ENCODE measurements around the gene SPACA1. TPM values are rescaled to one million over a fixed set of nuclear protein-coding genes. Genes with fewer than 3 reads are reported as not detected.
"Not testable (repeated sequence)": the region's sequence is repeated elsewhere in the genome, so short reads cannot be mapped to it uniquely, and the experiment has no call there.

Gene SPACA1, protein sequence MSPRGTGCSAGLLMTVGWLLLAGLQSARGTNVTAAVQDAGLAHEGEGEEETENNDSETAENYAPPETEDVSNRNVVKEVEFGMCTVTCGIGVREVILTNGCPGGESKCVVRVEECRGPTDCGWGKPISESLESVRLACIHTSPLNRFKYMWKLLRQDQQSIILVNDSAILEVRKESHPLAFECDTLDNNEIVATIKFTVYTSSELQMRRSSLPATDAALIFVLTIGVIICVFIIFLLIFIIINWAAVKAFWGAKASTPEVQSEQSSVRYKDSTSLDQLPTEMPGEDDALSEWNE
- polyA plus RNA-seq (2011; rRNA removed) (not detected in 2 replicates), polyA plus RNA-seq (2017; fragmentation: RNase III; extraction: RNeasy Plus Mini Kit Qiagen cat#74134 plus additional on column Dnase treatment) (not detected in 3 replicates), polyA minus RNA-seq (2011; rRNA and poly(A)+ RNA removed) (not detected in 2 replicates)
- not detected in 2 replicates for polyA plus RNA-seq (2012; cell fraction: cytosol; rRNA removed)
- not detected in 2 replicates for polyA plus RNA-seq (2012; cell fraction: nucleus; rRNA removed)

DNA sequence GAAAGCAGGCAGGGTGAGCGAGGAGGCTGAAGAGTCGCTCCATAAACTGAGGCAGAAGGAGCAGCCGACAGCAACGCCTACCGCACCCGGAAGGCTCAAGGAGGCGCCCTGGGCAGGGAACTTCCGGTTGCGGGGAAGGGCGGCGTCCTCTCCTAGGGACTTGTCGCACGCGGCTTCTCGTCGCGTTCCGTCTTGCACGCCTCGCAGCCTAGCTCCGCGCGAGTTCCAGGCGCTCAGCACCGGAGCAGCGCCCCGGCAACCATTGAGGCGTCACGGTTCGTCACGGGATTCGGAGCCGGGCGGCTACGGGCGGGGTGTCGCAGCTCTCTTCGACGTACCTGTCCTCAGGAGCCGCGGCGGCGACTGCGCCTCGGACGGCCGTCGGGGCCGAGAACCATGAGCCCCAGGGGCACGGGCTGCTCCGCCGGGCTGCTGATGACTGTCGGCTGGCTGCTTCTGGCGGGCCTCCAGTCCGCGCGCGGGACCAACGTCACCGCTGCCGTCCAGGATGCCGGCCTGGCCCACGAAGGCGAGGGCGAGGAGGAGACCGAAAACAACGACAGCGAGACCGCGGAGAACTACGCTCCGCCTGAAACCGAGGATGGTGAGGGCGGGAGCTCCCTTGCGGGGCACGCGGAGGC is at the start of gene SPACA1:
SPACA1 (plus strand) TSS at position 332 of the 641 bp plus-strand sequence; CDS start at position 397, 65 bp downstream.
- ATAC-seq (no peak), DNase-seq (ENCODE audit: low read depth in 1 of 2, low spot score in 1 of 2) (no peak), FAIRE-seq (no peak)
- H3K4me3 ChIP-seq, result no peak within 1 kb of the TSS
- no peak for TF ChIP-seq TP53 (CRISPR knock-in tag; IDR thresholded peaks at IDR 0.05)
- no peak for TF ChIP-seq JUN (IDR thresholded peaks at IDR 0.05)
- TF ChIP-seq, protein P1, sequence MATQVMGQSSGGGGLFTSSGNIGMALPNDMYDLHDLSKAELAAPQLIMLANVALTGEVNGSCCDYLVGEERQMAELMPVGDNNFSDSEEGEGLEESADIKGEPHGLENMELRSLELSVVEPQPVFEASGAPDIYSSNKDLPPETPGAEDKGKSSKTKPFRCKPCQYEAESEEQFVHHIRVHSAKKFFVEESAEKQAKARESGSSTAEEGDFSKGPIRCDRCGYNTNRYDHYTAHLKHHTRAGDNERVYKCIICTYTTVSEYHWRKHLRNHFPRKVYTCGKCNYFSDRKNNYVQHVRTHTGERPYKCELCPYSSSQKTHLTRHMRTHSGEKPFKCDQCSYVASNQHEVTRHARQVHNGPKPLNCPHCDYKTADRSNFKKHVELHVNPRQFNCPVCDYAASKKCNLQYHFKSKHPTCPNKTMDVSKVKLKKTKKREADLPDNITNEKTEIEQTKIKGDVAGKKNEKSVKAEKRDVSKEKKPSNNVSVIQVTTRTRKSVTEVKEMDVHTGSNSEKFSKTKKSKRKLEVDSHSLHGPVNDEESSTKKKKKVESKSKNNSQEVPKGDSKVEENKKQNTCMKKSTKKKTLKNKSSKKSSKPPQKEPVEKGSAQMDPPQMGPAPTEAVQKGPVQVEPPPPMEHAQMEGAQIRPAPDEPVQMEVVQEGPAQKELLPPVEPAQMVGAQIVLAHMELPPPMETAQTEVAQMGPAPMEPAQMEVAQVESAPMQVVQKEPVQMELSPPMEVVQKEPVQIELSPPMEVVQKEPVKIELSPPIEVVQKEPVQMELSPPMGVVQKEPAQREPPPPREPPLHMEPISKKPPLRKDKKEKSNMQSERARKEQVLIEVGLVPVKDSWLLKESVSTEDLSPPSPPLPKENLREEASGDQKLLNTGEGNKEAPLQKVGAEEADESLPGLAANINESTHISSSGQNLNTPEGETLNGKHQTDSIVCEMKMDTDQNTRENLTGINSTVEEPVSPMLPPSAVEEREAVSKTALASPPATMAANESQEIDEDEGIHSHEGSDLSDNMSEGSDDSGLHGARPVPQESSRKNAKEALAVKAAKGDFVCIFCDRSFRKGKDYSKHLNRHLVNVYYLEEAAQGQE (IDR thresholded peaks at IDR 0.05), result no peak
- no peak for TF ChIP-seq POLR2A (IDR thresholded peaks at IDR 0.05; ENCODE audit: low read length)
- TF ChIP-seq, protein P2, sequence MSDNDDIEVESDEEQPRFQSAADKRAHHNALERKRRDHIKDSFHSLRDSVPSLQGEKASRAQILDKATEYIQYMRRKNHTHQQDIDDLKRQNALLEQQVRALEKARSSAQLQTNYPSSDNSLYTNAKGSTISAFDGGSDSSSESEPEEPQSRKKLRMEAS (IDR thresholded peaks at IDR 0.05), result no peak
- no peak for TF ChIP-seq ESRRA (IDR thresholded peaks at IDR 0.05; ENCODE audit: borderline replicate concordance, low read length)
- TF ChIP-seq, protein P3, sequence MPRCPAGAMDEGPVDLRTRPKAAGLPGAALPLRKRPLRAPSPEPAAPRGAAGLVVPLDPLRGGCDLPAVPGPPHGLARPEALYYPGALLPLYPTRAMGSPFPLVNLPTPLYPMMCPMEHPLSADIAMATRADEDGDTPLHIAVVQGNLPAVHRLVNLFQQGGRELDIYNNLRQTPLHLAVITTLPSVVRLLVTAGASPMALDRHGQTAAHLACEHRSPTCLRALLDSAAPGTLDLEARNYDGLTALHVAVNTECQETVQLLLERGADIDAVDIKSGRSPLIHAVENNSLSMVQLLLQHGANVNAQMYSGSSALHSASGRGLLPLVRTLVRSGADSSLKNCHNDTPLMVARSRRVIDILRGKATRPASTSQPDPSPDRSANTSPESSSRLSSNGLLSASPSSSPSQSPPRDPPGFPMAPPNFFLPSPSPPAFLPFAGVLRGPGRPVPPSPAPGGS (IDR thresholded peaks at IDR 0.05), result no peak
- no peak for TF ChIP-seq MAFK (IDR thresholded peaks at IDR 0.05; ENCODE audit: partially characterized antibody)
- no peaks in the 10 kb centered on the region for H3K4me1 ChIP-seq
- H3K4me2 ChIP-seq, result no peak within 1 kb of the TSS
- H3K9me3 ChIP-seq, result no peaks in the 10 kb centered on the region
- ChIA-PET CTCF (no interaction called here), POLR2A (no interaction called here)
- 82% methylated on average over 24 of the region's 77 CpGs for WGBS (ENCODE audit: missing lambda C conversion rate)
- H3K27ac ChIP-seq, result no peak within 1 kb of the TSS

DNA sequence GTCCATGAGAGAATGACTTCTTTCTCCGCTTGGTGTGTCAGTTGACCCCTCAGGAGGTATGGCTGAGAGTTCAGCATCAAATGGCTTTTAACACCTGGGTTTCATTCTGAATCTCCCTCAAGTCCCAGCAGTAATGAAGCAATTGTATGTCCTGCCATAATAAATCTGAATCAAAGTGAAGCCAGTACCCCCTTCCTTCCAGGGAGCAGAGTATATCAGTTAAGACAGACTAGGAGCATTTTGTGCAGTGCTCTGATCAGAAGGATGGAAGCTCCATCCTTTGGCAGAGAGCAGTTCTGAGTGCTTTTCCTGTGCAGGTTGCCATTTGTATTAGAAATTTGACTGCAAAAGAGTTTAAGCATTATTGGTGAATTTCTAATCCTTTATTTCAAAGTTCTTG is 46.9 kb upstream of the SPACA1 start:
- FAIRE-seq (no peak), DNase-seq (ENCODE audit: low read depth in 1 of 2, low spot score in 1 of 2) (no peak), ATAC-seq (no peak)
- Histone ChIP-seq H3K4me2 (no peak overlapping the region), H3K4me3 (no peak overlapping the region), H3K9me3 (no peaks in the 10 kb centered on the region), H3K27ac (no peak overlapping the region), H3K4me1 (no peaks in the 10 kb centered on the region)
- WGBS (ENCODE audit: missing lambda C conversion rate), result 33% methylated on average over 1 of the region's 1 CpG
- CTCF ChIA-PET, result interaction anchor here (1.4 kb wide), 1 partner anchor 21 kb away, joined by 3 read pairs; no protein-coding TSS in a partner anchor
- POLR2A ChIA-PET, result no interaction called here
- no peak for TF ChIP-seq ZNF302 (CRISPR knock-in tag; IDR thresholded peaks at IDR 0.05)
- no peak for TF ChIP-seq RFX5 (IDR thresholded peaks at IDR 0.05)
- no peak for TF ChIP-seq PHF8 (IDR thresholded peaks at IDR 0.05; ENCODE audit: borderline replicate concordance, low read depth)
- TF ChIP-seq EHMT2 (IDR thresholded peaks at IDR 0.05; ENCODE audit: low read depth), result no peak
- TF ChIP-seq CBX8 (IDR thresholded peaks at IDR 0.05), result no peak
- no peak for TF ChIP-seq HOXB13 (CRISPR knock-in tag; IDR thresholded peaks at IDR 0.05; ENCODE audit: low read depth)
- TF ChIP-seq KDM1A (IDR thresholded peaks at IDR 0.05; ENCODE audit: low read depth), result no peak
- TF ChIP-seq TFCP2L1 (CRISPR knock-in tag; IDR thresholded peaks at IDR 0.05), result no peak
- TF ChIP-seq CEBPB (IDR thresholded peaks at IDR 0.05), result no peak

DNA sequence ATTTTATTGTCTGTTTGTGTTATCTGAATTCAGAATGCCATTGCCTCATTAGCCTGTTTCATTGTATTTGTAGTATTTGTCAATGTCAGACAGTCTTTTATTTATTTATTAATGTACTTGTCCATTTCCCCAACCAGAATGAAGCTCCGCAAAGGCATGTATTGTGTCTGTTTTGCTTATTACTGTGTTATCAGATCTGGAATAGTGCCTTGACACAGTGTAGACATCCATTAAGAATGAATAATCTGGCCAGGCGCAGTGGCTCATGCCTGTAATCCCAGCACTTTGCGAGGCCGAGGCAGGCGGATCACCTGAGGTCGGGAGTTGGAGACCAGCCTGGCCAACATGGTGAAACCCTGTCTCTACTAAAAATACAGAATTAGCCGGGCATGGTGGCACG is 46.4 kb upstream of the SPACA1 start:
- H3K4me2 ChIP-seq; H3K4me3 ChIP-seq; DNase-seq (ENCODE audit: low read depth in 1 of 2, low spot score in 1 of 2); POLR2A ChIA-PET; FAIRE-seq; H3K27ac ChIP-seq; H3K9me3 ChIP-seq; H3K4me1 ChIP-seq; ATAC-seq: not testable (repeated sequence)
- WGBS (ENCODE audit: missing lambda C conversion rate), result 87% methylated on average over 7 of the region's 8 CpGs
- CTCF ChIA-PET, result interaction anchor here (1.4 kb wide), 1 partner anchor 22 kb away, joined by 3 read pairs; no protein-coding TSS in a partner anchor

Measured in A549 (cell line).